DND-41 (cell line): ENCODE data around the gene PCDHA6.
"Not testable (repeated sequence)": the region's sequence is repeated elsewhere in the genome, so short reads cannot be mapped to it uniquely, and the experiment has no call there.

Experiments
- ATAC-seq: fragments of 200-7000 bp; cut with Tn5 transposase; 3 replicates; pipeline ENCODE4 v1.9.1; 2021; ENCODE audit warnings: low read depth; ENCODE audit not compliant: insufficient read depth
- DNase-seq: peaks from one replicate; pipeline ENCODE4 v3.0.0-alpha.2; 2020
- H2AFZ ChIP-seq: 2 replicates; pipeline ENCODE4 v1.6.0; 2012; ENCODE audit warnings: low read depth, low read length
- H3K27ac ChIP-seq: 2 replicates; pipeline ENCODE4 v1.5.1; 2012; ENCODE audit warnings: low read length, inconsistent platforms
- H3K27me3 ChIP-seq: fragments of 200-600 bp; sonication (generic); 2 replicates; pipeline ENCODE4 v1.6.0; 2012; ENCODE audit warnings: low read length, mild to moderate bottlenecking, inconsistent platforms; ENCODE audit not compliant: insufficient read depth, poor library complexity
- H3K36me3 ChIP-seq: 2 replicates; pipeline ENCODE4 v1.5.1; 2012; ENCODE audit warnings: low read length, inconsistent platforms; ENCODE audit not compliant: insufficient read depth
- H3K4me1 ChIP-seq: 2 replicates; pipeline ENCODE4 v1.5.1; 2012; ENCODE audit warnings: mild to moderate bottlenecking, low read length; ENCODE audit not compliant: insufficient read depth
- H3K4me2 ChIP-seq: 2 replicates; pipeline ENCODE4 v1.6.0; 2012; ENCODE audit warnings: mild to moderate bottlenecking, moderate library complexity, low read length, inconsistent platforms; ENCODE audit not compliant: insufficient read depth
- H3K4me3 ChIP-seq, 2 experiments: fragments of 200-600 bp in 1 of 2; shearing (Covaris generic) in 1 of 2; 2 replicates each; pipeline ENCODE4 v1.5.1; 2012 to 2016; ENCODE audit warnings: inconsistent platforms in 2 of 2, low read length in 2 of 2, mild to moderate bottlenecking in 2 of 2, low read depth in 1 of 2, moderate library complexity in 1 of 2
- H3K79me2 ChIP-seq: 2 replicates; pipeline ENCODE4 v1.6.0; 2012; ENCODE audit warnings: low read length, inconsistent platforms; ENCODE audit not compliant: insufficient read depth
- H3K9ac ChIP-seq: 2 replicates; pipeline ENCODE4 v1.6.0; 2012; ENCODE audit warnings: low read depth, mild to moderate bottlenecking, inconsistent platforms, low read length, moderate library complexity
- H3K9me3 ChIP-seq: 2 replicates; pipeline ENCODE4 v1.5.1; 2012; ENCODE audit warnings: low read length, moderate library complexity, mild to moderate bottlenecking, inconsistent platforms; ENCODE audit not compliant: insufficient read depth, severe bottlenecking
- H4K20me1 ChIP-seq: 2 replicates; pipeline ENCODE4 v1.6.0; 2012; ENCODE audit warnings: low read length; ENCODE audit not compliant: insufficient read depth
- CTCF ChIP-seq: IDR thresholded peaks from 2 replicates; pipeline ENCODE4 v1.5.1; 2012; ENCODE audit warnings: borderline replicate concordance, low read length, moderate library complexity, mild to moderate bottlenecking; ENCODE audit not compliant: poor library complexity, severe bottlenecking; ENCODE audit errors: extremely low read depth
- EZH2 ChIP-seq: IDR thresholded peaks from 3 replicates; pipeline ENCODE4 v1.6.1; 2012; ENCODE audit warnings: borderline replicate concordance, low read depth, mild to moderate bottlenecking, moderate library complexity, low read length, inconsistent platforms; ENCODE audit not compliant: severe bottlenecking

PCDHA6 gene

GRCh38 chr5:140821375-140822280 lies 6.1 kb upstream of the PCDHA6 start, which contains the start of gene PCDHA5:
TSS of gene PCDHA5 (plus strand) at chr5:140821613.
- Histone ChIP-seq H3K79me2 (no peaks in the 10 kb centered on the region), H3K27ac (no peak within 1 kb of the TSS), H3K4me2 (no peak within 1 kb of the TSS), H3K4me3 (no peak within 1 kb of the TSS), H2AFZ (no peak within 1 kb of the TSS), H3K4me1 (no peaks in the 10 kb centered on the region), H3K9ac (no peak within 1 kb of the TSS), H3K27me3 (no peaks in the 10 kb centered on the region), H3K9me3 (no peaks in the 10 kb centered on the region), H3K36me3 (no peaks in the 10 kb centered on the region), H4K20me1 (no peaks in the 10 kb centered on the region)
- DNase-seq: no peak
- no peak for ATAC-seq
- no peak for TF ChIP-seq EZH2
- no peak for TF ChIP-seq CTCF

GRCh38 chr5:140822281-140822629 lies 5.5 kb upstream of the PCDHA6 start:
- Histone ChIP-seq H2AFZ (no peak overlapping the region), H3K9me3 (no peaks in the 10 kb centered on the region), H3K36me3 (no peaks in the 10 kb centered on the region), H3K4me2 (no peak overlapping the region), H3K4me3 (no peak overlapping the region), H4K20me1 (no peaks in the 10 kb centered on the region), H3K79me2 (no peaks in the 10 kb centered on the region), H3K9ac (no peak overlapping the region), H3K4me1 (no peaks in the 10 kb centered on the region), H3K27me3 (no peaks in the 10 kb centered on the region), H3K27ac (no peak overlapping the region)
- ATAC-seq: no peak
- no peak for DNase-seq
- no peak for TF ChIP-seq CTCF
- no peak for TF ChIP-seq EZH2

GRCh38 chr5:140822969-140823368 lies 4.8 kb upstream of the PCDHA6 start:
- H3K79me2 ChIP-seq: not testable (repeated sequence)

GRCh38 chr5:140823475-140823874 lies 4.3 kb upstream of the PCDHA6 start:
- Histone ChIP-seq H3K9ac (no peak overlapping the region), H3K9me3 (no peaks in the 10 kb centered on the region), H4K20me1 (no peaks in the 10 kb centered on the region), H3K4me1 (no peaks in the 10 kb centered on the region), H2AFZ (no peak overlapping the region), H3K4me2 (no peak overlapping the region), H3K79me2 (no peaks in the 10 kb centered on the region), H3K4me3 (no peak overlapping the region), H3K27me3 (no peaks in the 10 kb centered on the region), H3K27ac (no peak overlapping the region), H3K36me3 (no peaks in the 10 kb centered on the region)
- ATAC-seq: no peak
- TF ChIP-seq EZH2: no peak
- TF ChIP-seq CTCF: no peak
- DNase-seq: no peak

More at GRCh38 chr5:140822969-140823368, 4.8 kb upstream of the PCDHA6 start:
- H3K27ac ChIP-seq, H3K4me2 ChIP-seq, ATAC-seq, H3K9me3 ChIP-seq, DNase-seq, H3K9ac ChIP-seq, H3K4me3 ChIP-seq, H3K4me1 ChIP-seq, H4K20me1 ChIP-seq, H3K27me3 ChIP-seq, H2AFZ ChIP-seq, H3K36me3 ChIP-seq: not testable (repeated sequence)
